ENCODE results near the gene CENPVL2.
"Not testable (repeated sequence)": the region's sequence is repeated elsewhere in the genome, so short reads cannot be mapped to it uniquely, and the experiment has no call there.

Gene CENPVL2

GRCh38 chrX:51682720-51683062, at the start of gene CENPVL2:
Gene CENPVL2, minus strand, starts transcription at chrX:51682831. Its CDS starts 0 bp downstream, at chrX:51682831.
- not testable (repeated sequence) for DNase-seq

DNA sequence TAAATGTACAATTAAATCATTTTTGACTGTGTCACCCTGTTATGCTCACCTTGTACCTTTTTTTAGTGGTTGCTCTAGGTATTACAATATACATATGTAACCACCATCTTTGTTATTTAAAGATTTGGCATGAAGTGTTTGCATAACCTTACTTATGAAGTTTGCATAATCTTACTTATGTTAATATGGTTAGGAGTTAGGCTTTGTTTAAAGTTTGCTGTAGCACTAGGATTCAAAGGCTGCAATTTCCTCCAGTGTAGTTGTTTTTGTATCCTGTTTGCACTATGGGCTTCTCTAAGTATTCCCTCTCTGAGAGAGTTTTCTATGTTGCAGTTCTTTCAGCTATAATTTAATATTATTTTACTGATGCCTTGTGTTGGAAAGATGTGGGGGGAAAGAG, 45.6 kb upstream of the CENPVL2 start:
- DNase-seq, result no peak

DNA sequence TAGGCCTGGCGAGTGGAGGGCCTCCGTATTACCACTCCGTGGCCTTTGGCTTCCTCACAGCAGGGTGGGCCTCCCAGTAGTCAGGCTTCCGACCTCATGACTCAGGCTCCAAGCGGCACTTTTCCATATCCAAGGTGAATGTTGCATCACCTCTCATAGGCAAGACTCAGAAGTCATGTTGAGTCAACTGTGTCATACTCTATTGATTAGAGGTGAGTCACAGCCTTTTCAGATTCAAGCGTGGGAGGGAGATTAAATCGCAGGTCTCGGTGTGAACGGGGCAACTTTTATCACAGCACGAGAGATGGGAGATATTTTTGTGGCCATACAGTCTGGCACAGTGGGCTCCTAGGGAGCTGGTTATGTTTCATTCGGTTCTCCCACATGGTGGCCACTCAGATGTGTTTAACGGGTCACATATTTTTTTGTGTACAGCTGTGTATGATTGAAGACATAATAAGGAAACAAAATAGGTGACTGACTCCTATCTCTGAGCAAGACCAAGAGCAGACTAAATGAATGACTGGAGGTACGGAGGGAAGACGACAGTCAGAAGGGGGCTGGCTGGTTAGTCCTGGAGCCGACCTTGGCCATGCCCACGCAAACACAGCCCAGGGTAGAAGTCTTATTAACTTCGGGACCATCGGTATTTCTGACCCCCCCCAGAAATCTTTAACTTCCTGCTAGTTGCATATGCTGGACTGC, 30.5 kb upstream of the CENPVL2 start:
- DNase-seq, result not testable (repeated sequence)

DNA sequence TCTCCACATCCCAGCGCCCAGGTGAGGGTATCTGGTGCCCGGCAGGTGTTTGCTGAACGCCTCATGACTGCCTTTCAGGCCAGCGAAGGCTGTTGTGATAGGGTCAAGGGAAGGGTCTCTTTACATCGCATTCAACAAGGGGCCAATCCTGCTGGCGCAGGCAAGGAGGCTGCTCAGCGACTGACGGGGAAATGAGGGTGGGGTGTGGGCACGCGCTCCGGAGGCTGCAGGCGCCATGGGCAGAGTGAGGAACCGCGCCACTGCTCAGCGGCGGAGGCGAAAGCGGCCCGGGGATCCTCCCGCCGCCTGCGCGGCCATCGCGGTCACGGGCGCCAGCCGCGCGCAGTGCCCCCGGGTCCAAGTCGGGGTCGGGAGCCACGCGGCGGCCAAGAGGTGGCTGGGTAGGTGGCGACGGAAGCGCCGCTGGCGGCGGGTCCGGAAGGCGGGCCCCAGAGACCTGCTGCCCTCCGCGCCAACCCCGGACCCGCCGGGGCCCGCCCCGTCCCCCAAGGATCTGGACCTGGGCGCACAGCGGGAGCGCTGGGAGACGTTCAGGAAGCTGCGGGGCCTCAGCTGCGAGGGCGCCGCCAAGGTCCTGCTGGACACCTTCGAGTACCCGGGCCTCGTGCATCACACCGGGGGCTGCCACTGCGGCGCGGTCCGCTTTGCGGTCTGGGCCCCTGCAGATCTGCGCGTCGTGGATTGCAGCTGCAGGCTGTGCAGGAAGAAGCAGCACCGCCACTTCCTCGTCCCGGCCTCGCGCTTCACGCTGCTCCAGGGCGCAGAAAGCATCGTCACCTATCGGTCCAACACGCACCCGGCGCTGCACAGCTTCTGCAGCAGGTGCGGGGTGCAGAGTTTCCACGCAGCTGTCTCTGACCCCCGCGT, 27.9 kb upstream of the CENPVL2 start, which contains the start of gene CENPVL1:
TSS of gene CENPVL1 (plus strand) at position 236 of the 888 bp plus-strand sequence. CDS start at position 236, 0 bp downstream.
- DNase-seq, result not testable (repeated sequence)

DNA sequence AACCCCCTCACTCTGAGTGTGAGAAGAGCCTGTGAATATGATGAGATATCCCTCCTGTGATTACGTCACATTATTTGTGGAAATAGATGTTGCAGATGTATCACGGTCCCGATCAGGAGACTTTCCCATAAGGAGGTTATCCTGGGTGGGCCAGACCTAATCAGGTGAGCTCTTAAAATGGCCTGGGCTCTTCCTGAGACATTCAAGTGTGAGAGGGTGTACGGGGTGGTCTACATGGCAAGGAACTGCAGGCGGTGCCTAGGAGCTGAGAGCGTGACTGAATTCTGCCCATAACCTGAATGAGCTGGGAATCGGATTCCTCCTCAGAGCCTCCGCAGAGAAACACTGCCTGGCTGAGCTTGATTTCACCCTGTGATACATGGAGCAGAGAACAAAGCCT, 14.8 kb upstream of the CENPVL2 start:
- no peak for DNase-seq

- no peak for DNase-seq
Measured at GRCh38 chrX:51694254-51694653, 11.6 kb upstream of the CENPVL2 start.

DNA sequence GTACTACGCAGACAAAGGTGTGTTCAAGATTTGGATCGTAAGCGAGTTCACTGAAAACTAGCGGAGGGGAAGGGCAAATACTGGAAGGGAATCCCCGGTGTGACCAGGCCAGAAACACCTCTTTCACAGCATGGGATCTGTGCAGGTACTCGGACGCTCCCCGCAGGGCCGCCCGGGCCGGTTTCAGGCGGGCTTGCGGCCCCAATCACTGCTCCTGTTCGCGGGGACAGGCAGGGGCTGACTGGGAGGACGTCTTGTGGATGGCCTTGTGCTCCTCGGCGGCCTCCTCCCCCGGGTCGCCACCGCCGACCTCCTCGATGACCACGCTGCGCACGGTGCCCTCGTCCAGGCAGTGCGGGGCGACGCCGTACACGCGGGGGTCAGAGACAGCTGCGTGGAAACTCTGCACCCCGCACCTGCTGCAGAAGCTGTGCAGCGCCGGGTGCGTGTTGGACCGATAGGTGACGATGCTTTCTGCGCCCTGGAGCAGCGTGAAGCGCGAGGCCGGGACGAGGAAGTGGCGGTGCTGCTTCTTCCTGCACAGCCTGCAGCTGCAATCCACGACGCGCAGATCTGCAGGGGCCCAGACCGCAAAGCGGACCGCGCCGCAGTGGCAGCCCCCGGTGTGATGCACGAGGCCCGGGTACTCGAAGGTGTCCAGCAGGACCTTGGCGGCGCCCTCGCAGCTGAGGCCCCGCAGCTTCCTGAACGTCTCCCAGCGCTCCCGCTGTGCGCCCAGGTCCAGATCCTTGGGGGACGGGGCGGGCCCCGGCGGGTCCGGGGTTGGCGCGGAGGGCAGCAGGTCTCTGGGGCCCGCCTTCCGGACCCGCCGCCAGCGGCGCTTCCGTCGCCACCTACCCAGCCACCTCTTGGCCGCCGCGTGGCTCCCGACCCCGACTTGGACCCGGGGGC, 567 bp downstream of the CENPVL2 start:
- not testable (repeated sequence) for DNase-seq

- DNase-seq, result not testable (repeated sequence)
Measured at GRCh38 chrX:51679689-51680433, 2.8 kb downstream of the CENPVL2 start.

DNA sequence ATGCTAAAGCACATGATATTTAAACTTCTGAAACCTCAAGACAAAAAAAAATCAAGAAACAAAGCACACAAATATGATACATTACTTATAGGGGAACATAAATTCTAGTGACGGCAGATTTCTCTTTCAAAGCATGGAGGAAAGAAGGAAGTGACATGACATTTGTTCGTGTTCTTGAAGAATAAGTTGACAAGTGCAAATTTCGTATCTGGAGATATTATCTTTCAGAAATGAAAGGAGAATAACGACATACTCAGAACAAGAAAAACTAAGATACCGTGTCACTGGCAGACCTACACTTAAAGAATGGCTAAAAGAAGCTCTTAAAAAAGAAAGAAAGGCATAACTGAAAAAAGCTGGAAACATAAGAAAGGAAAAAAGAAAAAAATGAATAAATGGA, 16.6 kb downstream of the CENPVL2 start:
- DNase-seq, result no peak

DNA sequence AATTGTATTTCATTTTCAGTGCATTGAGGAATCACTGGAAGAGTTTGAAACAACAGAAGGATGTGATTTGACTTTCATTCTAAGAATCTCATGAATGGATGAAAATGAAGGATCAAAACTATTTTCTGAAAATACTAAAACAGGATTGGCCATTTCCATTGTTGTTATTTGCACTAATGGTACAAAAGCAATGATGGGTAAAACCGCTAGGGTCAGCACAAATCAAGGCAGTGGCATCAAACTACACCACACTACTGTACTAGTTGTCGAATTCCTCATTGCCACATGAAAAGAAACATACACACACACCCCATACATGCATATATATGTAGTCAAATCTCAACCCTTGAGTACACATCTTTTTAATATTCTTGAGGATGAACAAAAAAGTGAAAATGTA, 39.3 kb downstream of the CENPVL2 start:
- DNase-seq, result no peak

GRCh38 chrX:51641421-51642021, 41.1 kb downstream of the CENPVL2 start:
- no peak for DNase-seq

DNA sequence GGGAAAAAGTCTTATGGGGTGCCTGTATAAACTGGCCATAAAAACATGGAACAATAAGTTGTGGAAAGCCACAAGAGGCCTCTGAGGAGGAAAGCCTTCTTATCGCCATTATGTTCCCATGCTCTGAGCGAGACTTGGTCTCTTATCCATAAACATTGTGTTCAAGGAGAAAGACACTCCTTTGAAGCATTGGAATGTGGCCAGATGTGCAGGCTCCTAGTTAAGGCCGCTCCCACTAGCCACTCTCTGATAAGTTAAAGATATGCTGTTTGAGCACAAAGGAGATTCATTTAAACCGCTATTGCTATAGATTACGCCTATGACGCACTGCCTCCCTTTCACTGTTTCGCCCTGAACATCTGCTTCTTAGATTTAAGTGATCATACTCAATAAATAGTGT, 46.1 kb downstream of the CENPVL2 start:
- DNase-seq, result not testable (repeated sequence)
